ENCODE data around the gene ADCY6. TPM values are rescaled to one million over a fixed set of nuclear protein-coding genes. Genes with fewer than 3 reads are reported as not detected.

Gene ADCY6
- polyA plus RNA-seq, 3 donors = 0.03 to 0.29 TPM; not detected in 1

DNA sequence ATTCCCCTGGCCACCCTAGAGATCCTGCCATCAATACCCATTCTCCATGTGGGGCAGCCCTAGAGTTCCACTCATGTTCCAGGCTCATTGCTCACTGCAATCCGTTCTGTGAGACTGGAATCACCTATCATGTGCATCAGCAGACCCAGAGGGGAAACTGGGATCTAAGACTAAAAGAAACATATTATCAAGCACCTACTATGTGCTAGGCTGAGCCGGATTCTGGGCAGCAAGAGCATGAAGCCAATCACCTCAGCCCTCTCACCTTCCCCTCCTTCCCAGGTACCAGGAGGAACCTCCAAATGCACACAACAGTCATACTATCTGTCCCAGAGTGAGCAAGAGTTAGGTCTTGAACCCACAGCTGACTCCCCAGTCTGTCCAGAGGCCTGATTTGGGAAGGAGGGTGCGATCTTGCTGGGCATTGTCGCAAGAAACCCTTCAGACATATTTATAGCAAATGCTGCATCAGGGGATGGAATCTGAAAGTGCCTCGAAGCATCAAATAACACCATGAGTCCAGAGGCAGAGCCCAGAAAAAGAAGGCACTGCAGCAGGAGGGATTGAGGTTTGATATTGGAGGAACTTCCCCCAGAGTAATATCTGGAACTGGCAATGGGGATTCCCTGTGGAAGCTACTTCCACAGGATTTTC lies 22.7 kb upstream of the ADCY6 start:
- H3K4me3 Mint-ChIP-seq = no peak overlapping the region
- H3K9me3 Mint-ChIP-seq = peaks cover 0 to 3% (median 0%) of the 10 kb centered on the region in 7 donors
- H3K27ac Mint-ChIP-seq = no peak overlapping the region
- no peak for DNase-seq
- no peak overlapping the region for H3K9ac ChIP-seq (ENCODE audit: insufficient read depth, low read length, poor library complexity, severe bottlenecking)
- H3K4me1 ChIP-seq (ENCODE audit: control insufficient read depth in 1 of 2, insufficient read depth in 2 of 2, low read length in 2 of 2) = peaks cover 18 to 26% of the 10 kb centered on the region in 2 donors
- peaks cover 0 to 5% of the 10 kb centered on the region in 2 donors for H3K27me3 ChIP-seq (ENCODE audit: control insufficient read depth in 2 of 2, insufficient read depth in 2 of 2, low read length in 2 of 2)
- no peaks in the 10 kb centered on the region for H4K20me1 ChIP-seq (ENCODE audit: insufficient read depth, low read length)
- H3K36me3 Mint-ChIP-seq = peaks cover 0 to 3% of the 10 kb centered on the region in 2 donors
- H3K79me2 ChIP-seq (ENCODE audit: insufficient read depth, low read length) = no peaks in the 10 kb centered on the region
- intact Hi-C loops (cut with micrococcal nuclease) = no loop called here
- H3K27me3 Mint-ChIP-seq (ENCODE audit: low read depth in 3 of 3) = peaks cover 5 to 15% (median 10%) of the 10 kb centered on the region in 3 donors
- TF ChIP-seq, protein P1, sequence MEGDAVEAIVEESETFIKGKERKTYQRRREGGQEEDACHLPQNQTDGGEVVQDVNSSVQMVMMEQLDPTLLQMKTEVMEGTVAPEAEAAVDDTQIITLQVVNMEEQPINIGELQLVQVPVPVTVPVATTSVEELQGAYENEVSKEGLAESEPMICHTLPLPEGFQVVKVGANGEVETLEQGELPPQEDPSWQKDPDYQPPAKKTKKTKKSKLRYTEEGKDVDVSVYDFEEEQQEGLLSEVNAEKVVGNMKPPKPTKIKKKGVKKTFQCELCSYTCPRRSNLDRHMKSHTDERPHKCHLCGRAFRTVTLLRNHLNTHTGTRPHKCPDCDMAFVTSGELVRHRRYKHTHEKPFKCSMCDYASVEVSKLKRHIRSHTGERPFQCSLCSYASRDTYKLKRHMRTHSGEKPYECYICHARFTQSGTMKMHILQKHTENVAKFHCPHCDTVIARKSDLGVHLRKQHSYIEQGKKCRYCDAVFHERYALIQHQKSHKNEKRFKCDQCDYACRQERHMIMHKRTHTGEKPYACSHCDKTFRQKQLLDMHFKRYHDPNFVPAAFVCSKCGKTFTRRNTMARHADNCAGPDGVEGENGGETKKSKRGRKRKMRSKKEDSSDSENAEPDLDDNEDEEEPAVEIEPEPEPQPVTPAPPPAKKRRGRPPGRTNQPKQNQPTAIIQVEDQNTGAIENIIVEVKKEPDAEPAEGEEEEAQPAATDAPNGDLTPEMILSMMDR (IDR thresholded peaks at IDR 0.05) = no peak
- no peak overlapping the region for H3K4me2 ChIP-seq (replicated peaks; ENCODE audit: extremely low read depth, low read length, poor library complexity, severe bottlenecking)
- H3K9me3 ChIP-seq (replicated peaks in 1 of 2; ENCODE audit: control insufficient read depth in 1 of 2, insufficient read depth in 1 of 2, low read length in 2 of 2) = no peaks in the 10 kb centered on the region
- WGBS (ENCODE audit: insufficient coverage) = 100% methylated on average over 2 of the region's 5 CpGs
- H3K4me1 Mint-ChIP-seq = peaks cover 20% of the 10 kb centered on the region
- no peaks in the 10 kb centered on the region for H3K36me3 ChIP-seq (replicated peaks in 1 of 2; ENCODE audit: control insufficient read depth in 1 of 2, insufficient read depth in 2 of 2, low read length in 2 of 2)
- H3K4me3 ChIP-seq (replicated peaks in 1 of 3; ENCODE audit: low read depth in 2 of 3, low read length in 3 of 3) = no peak overlapping the region
- no peak overlapping the region for H2AFZ ChIP-seq (ENCODE audit: insufficient read depth, low read depth, low read length, poor library complexity, severe bottlenecking)
- no peak overlapping the region for H3K27ac ChIP-seq (ENCODE audit: low read depth in 1 of 2, low read length in 2 of 2)

DNA sequence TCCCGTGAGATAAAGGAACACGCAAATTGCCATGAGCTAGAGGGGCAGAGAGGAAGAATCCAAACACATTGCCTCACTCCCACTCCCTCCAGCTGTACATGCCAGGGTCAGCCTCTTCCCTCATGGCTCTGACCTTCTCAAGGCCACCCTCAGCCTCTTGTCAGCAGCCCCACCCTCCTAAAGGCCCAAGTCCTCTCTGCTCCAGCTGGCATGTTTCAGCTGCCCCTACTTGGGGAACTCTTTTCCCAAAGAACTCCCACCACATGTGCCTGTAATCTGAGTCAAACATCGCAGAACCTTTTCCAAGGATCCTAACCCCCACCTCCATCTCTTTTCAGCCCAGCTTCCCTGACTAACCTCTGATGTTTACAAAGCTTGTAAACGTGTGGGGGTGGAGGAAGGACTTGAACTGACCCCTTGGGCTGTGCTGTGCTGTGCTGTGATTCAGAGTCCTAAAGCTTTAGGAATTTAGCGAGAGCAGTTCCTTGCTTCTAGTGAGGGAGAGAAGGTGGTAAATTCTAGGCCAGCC lies 22.1 kb upstream of the ADCY6 start:
- Mint-ChIP-seq H3K36me3 (no peaks in the 10 kb centered on the region), H3K27ac (no peak overlapping the region), H3K4me3 (no peak overlapping the region), H3K4me1 (peaks cover 14% of the 10 kb centered on the region), H3K9me3 (peaks cover 0 to 2% (median 0%) of the 10 kb centered on the region in 7 donors), H3K27me3 (ENCODE audit: low read depth in 3 of 3) (peaks cover 2 to 10% (median 5%) of the 10 kb centered on the region in 3 donors)
- no peak overlapping the region for H3K4me2 ChIP-seq (replicated peaks; ENCODE audit: extremely low read depth, low read length, poor library complexity, severe bottlenecking)
- intact Hi-C loops (cut with micrococcal nuclease) = no loop called here
- H3K4me3 ChIP-seq (replicated peaks in 1 of 3; ENCODE audit: low read depth in 2 of 3, low read length in 3 of 3) = no peak overlapping the region
- H3K36me3 ChIP-seq (replicated peaks in 1 of 2; ENCODE audit: control insufficient read depth in 1 of 2, insufficient read depth in 2 of 2, low read length in 2 of 2) = no peaks in the 10 kb centered on the region
- H3K27me3 ChIP-seq (ENCODE audit: control insufficient read depth in 2 of 2, insufficient read depth in 2 of 2, low read length in 2 of 2) = no peaks in the 10 kb centered on the region
- H3K9me3 ChIP-seq (replicated peaks in 1 of 2; ENCODE audit: control insufficient read depth in 1 of 2, insufficient read depth in 1 of 2, low read length in 2 of 2) = no peaks in the 10 kb centered on the region
- H4K20me1 ChIP-seq (ENCODE audit: insufficient read depth, low read length) = no peaks in the 10 kb centered on the region
- H2AFZ ChIP-seq (ENCODE audit: insufficient read depth, low read depth, low read length, poor library complexity, severe bottlenecking) = no peak overlapping the region
- DNase-seq = peak in 1 of 3 donors; percentile 2
- no peaks in the 10 kb centered on the region for H3K79me2 ChIP-seq (ENCODE audit: insufficient read depth, low read length)
- H3K9ac ChIP-seq (ENCODE audit: insufficient read depth, low read length, poor library complexity, severe bottlenecking) = no peak overlapping the region
- H3K27ac ChIP-seq (ENCODE audit: low read depth in 1 of 2, low read length in 2 of 2) = no peak overlapping the region
- TF ChIP-seq, protein P1 (IDR thresholded peaks at IDR 0.05) = no peak
- H3K4me1 ChIP-seq (ENCODE audit: control insufficient read depth in 1 of 2, insufficient read depth in 2 of 2, low read length in 2 of 2) = peaks cover 14 to 21% of the 10 kb centered on the region in 2 donors
- WGBS (ENCODE audit: insufficient coverage) = 100% methylated on average over 2 of the region's 5 CpGs

Data from CD14-positive monocyte (primary cell).